Osteoblast (primary cell): ENCODE data around the gene YPEL5. TPM values are rescaled to one million over a fixed set of nuclear protein-coding genes. Genes with fewer than 3 reads are reported as not detected.

Experiments used
- DNase-seq: peaks from one replicate; pipeline ENCODE4 v3.0.0; 2011; ENCODE audit warnings: low spot score, mixed read lengths; ENCODE audit not compliant: insufficient read length; ENCODE audit errors: missing footprints
- H2AFZ ChIP-seq: 2 replicates; pipeline ENCODE4 v1.6.0; 2011; ENCODE audit warnings: mild to moderate bottlenecking, low read length
- H3K27ac ChIP-seq: 2 replicates; pipeline ENCODE4 v1.5.1; 2011; ENCODE audit warnings: mild to moderate bottlenecking, low read depth, low read length, moderate library complexity
- H3K27me3 ChIP-seq: 2 replicates; pipeline ENCODE4 v1.6.0; 2012; ENCODE audit warnings: mild to moderate bottlenecking, control low read depth, inconsistent platforms, low read length, moderate library complexity; ENCODE audit not compliant: insufficient read depth
- H3K36me3 ChIP-seq: 2 replicates; pipeline ENCODE4 v1.5.1; 2011; ENCODE audit warnings: mild to moderate bottlenecking, low read length, control low read depth, moderate library complexity; ENCODE audit not compliant: insufficient read depth
- H3K4me1 ChIP-seq: 2 replicates; pipeline ENCODE4 v1.5.1; 2011; ENCODE audit warnings: mild to moderate bottlenecking, low read length, control low read depth, moderate library complexity; ENCODE audit not compliant: insufficient read depth
- H3K4me2 ChIP-seq: 2 replicates; pipeline ENCODE4 v1.6.0; 2011; ENCODE audit warnings: mild to moderate bottlenecking, low read length; ENCODE audit not compliant: insufficient read depth
- H3K4me3 ChIP-seq: fragments of 200-600 bp; sonication (generic); 3 replicates; pipeline ENCODE4 v1.5.1; 2012; ENCODE audit warnings: mild to moderate bottlenecking, low read length, inconsistent platforms; ENCODE audit not compliant: insufficient read depth
- H3K79me2 ChIP-seq: 2 replicates; pipeline ENCODE4 v1.6.0; 2012; ENCODE audit warnings: mild to moderate bottlenecking, low read length, control low read depth, inconsistent platforms; ENCODE audit not compliant: insufficient read depth
- H3K9me3 ChIP-seq: 2 replicates; pipeline ENCODE4 v1.5.1; 2011; ENCODE audit warnings: low read depth, low read length, control low read depth
- H4K20me1 ChIP-seq: 2 replicates; pipeline ENCODE4 v1.6.0; 2012; ENCODE audit warnings: mild to moderate bottlenecking, low read length, control low read depth; ENCODE audit not compliant: insufficient read depth
- total RNA-seq: library from RNA; depleted of rRNA; stranded (reverse); fragments of >200 nt; gene quantifications from 2 replicates; pipeline ENCODE4 v1.2.3, GENCODE V29; 2012
- TF ChIP-seq, protein P1 (sequence below): IDR thresholded peaks from 2 replicates; pipeline ENCODE4 v1.5.1; 2011; ENCODE audit warnings: mild to moderate bottlenecking, low read depth, low read length, moderate library complexity; ENCODE audit errors: extremely low read depth

The YPEL5 gene
- total RNA-seq, 1 donor: 92.3 TPM

DNA sequence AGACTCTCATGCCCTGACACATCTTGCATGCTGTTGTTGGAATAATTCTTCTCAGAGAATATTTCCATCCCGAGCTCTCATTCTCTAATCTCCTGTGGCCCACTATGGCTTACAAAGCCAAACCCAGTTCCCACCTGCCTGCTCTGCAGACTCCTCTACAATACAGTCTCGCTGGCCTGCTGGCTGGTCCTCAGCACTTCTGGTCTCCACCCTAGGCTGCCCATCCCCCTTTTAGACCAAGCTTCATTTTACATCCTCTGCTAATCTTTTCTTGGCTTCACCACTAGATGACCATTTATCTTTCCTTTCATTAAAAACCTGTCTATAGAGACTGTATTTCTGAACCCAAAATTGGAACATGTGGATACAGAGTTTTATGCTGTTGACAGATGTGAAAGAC, 42.5 kb upstream of the YPEL5 start:
- Histone ChIP-seq H3K4me2 (no peak overlapping the region), H3K36me3 (no peaks in the 10 kb centered on the region), H3K27ac (no peak overlapping the region), H3K9me3 (no peaks in the 10 kb centered on the region), H3K4me1 (peaks cover 6% of the 10 kb centered on the region), H3K27me3 (peaks cover 32% of the 10 kb centered on the region), H4K20me1 (no peaks in the 10 kb centered on the region), H2AFZ (no peak overlapping the region), H3K4me3 (no peak overlapping the region), H3K79me2 (no peaks in the 10 kb centered on the region)
- DNase-seq: no peak
- TF ChIP-seq, protein P1, sequence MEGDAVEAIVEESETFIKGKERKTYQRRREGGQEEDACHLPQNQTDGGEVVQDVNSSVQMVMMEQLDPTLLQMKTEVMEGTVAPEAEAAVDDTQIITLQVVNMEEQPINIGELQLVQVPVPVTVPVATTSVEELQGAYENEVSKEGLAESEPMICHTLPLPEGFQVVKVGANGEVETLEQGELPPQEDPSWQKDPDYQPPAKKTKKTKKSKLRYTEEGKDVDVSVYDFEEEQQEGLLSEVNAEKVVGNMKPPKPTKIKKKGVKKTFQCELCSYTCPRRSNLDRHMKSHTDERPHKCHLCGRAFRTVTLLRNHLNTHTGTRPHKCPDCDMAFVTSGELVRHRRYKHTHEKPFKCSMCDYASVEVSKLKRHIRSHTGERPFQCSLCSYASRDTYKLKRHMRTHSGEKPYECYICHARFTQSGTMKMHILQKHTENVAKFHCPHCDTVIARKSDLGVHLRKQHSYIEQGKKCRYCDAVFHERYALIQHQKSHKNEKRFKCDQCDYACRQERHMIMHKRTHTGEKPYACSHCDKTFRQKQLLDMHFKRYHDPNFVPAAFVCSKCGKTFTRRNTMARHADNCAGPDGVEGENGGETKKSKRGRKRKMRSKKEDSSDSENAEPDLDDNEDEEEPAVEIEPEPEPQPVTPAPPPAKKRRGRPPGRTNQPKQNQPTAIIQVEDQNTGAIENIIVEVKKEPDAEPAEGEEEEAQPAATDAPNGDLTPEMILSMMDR: no peak

DNA sequence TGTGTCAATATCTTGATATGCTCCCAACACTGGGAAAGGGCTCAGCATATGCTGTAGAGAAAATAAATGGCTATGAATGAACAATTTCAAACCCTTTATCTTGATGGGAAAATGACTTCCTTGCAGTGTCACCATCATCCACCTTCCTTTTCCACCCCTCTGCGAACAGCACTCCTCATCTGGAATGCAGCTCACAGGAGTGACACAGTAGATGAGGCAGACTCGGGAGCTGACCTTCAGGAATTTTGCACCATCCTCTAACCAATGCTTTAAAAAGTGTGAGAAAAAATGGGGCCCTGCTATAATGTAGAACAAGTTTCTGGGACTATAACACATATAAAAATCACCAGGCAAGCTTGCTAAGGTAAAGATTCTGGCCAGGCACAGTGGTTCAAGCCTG, 41.3 kb upstream of the YPEL5 start:
- Histone ChIP-seq H3K4me2 (no peak overlapping the region), H3K79me2 (no peaks in the 10 kb centered on the region), H3K27ac (no peak overlapping the region), H4K20me1 (no peaks in the 10 kb centered on the region), H3K27me3 (peaks cover 32% of the 10 kb centered on the region), H3K36me3 (no peaks in the 10 kb centered on the region), H2AFZ (no peak overlapping the region), H3K4me3 (no peak overlapping the region), H3K4me1 (peaks cover 6% of the 10 kb centered on the region), H3K9me3 (no peaks in the 10 kb centered on the region)
- TF ChIP-seq, protein P1: no peak
- no peak for DNase-seq

DNA sequence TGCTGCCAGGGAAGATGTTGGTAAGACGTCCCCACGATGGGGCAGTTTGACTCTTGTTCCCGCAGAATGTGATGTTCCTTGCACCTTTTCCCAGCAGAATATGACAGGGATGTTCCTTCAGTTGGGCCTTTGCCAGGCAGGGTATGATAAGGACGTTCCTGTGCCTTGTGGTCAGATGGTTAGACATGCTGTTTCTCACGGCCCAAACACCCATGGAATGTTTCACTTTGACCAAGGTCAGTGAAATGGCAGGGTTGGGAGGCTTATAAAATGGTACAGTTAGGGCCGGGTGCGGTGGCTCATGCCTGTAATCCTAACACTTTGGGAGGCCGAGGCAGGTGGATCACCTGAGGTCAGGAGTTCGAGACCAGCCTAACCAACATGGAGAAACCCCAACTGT, 40.3 kb upstream of the YPEL5 start:
- Histone ChIP-seq H3K27ac (no peak overlapping the region), H3K36me3 (no peaks in the 10 kb centered on the region), H3K79me2 (no peaks in the 10 kb centered on the region), H3K4me2 (no peak overlapping the region), H3K9me3 (no peaks in the 10 kb centered on the region), H3K27me3 (peaks cover 30% of the 10 kb centered on the region), H4K20me1 (no peaks in the 10 kb centered on the region), H2AFZ (no peak overlapping the region), H3K4me1 (peaks cover 6% of the 10 kb centered on the region), H3K4me3 (no peak overlapping the region)
- TF ChIP-seq, protein P1: no peak
- no peak for DNase-seq

DNA sequence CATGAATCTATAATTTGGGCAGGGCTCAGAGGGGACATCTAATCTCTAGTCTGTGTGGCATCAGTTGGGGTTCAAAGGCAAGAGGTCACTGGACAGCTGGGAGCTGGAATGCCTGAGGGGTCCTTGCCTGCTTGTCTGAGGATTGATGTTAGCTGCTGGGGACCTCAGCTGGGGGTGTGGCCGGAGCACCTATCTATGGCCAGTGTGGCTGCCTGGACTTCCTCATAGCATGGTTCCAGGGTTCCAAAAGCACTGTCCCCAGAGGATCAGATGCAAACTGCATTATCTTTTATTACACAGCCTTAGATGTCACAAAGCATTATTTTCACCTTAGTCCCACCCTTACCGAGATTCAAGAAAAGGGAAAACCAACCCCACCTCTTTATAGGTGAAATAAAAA, 38.6 kb upstream of the YPEL5 start:
- peaks cover 13% of the 10 kb centered on the region for H3K27me3 ChIP-seq
- no peak for DNase-seq
- no peak overlapping the region for H3K27ac ChIP-seq
- no peak overlapping the region for H3K4me3 ChIP-seq
- no peaks in the 10 kb centered on the region for H3K36me3 ChIP-seq
- H3K9me3 ChIP-seq: no peaks in the 10 kb centered on the region
- H2AFZ ChIP-seq: no peak overlapping the region
- H3K4me2 ChIP-seq: no peak overlapping the region
- H3K79me2 ChIP-seq: no peaks in the 10 kb centered on the region
- H3K4me1 ChIP-seq: peaks cover 8% of the 10 kb centered on the region
- no peaks in the 10 kb centered on the region for H4K20me1 ChIP-seq
- TF ChIP-seq, protein P1: no peak
